PC-3 (cell line): ENCODE measurements around the gene SAMD4A.

Source experiments
- CTCF ChIP-seq: fragments of 300-600 bp; sonication (generic); conservative IDR thresholded peaks from 2 replicates; pipeline ENCODE4 v1.5.1; 2017; ENCODE audit warnings: antibody characterized with exemption, low read depth, mild to moderate bottlenecking, low read length
- EZH2 ChIP-seq: fragments of 300-600 bp; sonication (generic); IDR thresholded peaks from one replicate; pipeline ENCODE4 v1.6.1; 2017; ENCODE audit warnings: antibody characterized with exemption, mild to moderate bottlenecking, low read length; ENCODE audit not compliant: unreplicated experiment
- EZH2phosphoT487 ChIP-seq: fragments of 300-600 bp; sonication (generic); IDR thresholded peaks from 2 replicates; pipeline ENCODE4 v1.6.1; 2018; ENCODE audit warnings: mild to moderate bottlenecking, antibody characterized with exemption, low read length, borderline replicate concordance

- no peak for TF ChIP-seq CTCF
- no peak for TF ChIP-seq EZH2
- TF ChIP-seq EZH2phosphoT487: no peak
Observed at GRCh38 chr14:54692284-54692772, 125.4 kb downstream of the SAMD4A start.
